ENCODE measurements around the gene SMIM7.

Gene SMIM7

GRCh38 chr19:16615808-16616207 lies 44.1 kb downstream of the SMIM7 start:
- Histone ChIP-seq H3K9me2 (replicated peaks; ENCODE audit: control insufficient read depth, low read length) (no peaks in the 10 kb centered on the region), H3F3A (ENCODE audit: control insufficient read depth, insufficient read depth) (no peaks in the 10 kb centered on the region), H3K4me2 (ENCODE audit: low read length) (no peak overlapping the region), H3K79me2 (ENCODE audit: control insufficient read depth, low read length) (peaks cover 100% of the 10 kb centered on the region), H3K27ac (ENCODE audit: low read depth, low read length) (no peak overlapping the region), H3K9me3 (ENCODE audit: control insufficient read depth, insufficient read depth, low read length) (no peaks in the 10 kb centered on the region), H3K4me3 (ENCODE audit: low read length) (no peak overlapping the region), H3K4me1 (ENCODE audit: control insufficient read depth, low read length) (peaks cover 80% of the 10 kb centered on the region), H3K27me3 (ENCODE audit: control insufficient read depth, low read length) (no peaks in the 10 kb centered on the region), H4K20me1 (ENCODE audit: control insufficient read depth, insufficient read depth, low read depth, low read length) (peaks cover 71% of the 10 kb centered on the region), H3K36me3 (ENCODE audit: control insufficient read depth, low read length) (peaks cover 26% of the 10 kb centered on the region)
- no peak for TF ChIP-seq CTCF (IDR thresholded peaks at IDR 0.05; ENCODE audit: low read depth, low read length, poor library complexity, severe bottlenecking)
- TF ChIP-seq EZH2phosphoT487 (IDR thresholded peaks at IDR 0.05; ENCODE audit: borderline replicate concordance, low read length): no peak

- TF ChIP-seq EZH2phosphoT487 (IDR thresholded peaks at IDR 0.05; ENCODE audit: borderline replicate concordance, low read length): no peak
- no peak for TF ChIP-seq CTCF (IDR thresholded peaks at IDR 0.05; ENCODE audit: low read depth, low read length, poor library complexity, severe bottlenecking)
- Histone ChIP-seq H4K20me1 (ENCODE audit: control insufficient read depth, insufficient read depth, low read depth, low read length) (peaks cover 63% of the 10 kb centered on the region), H3K4me3 (ENCODE audit: low read length) (no peak overlapping the region), H3K36me3 (ENCODE audit: control insufficient read depth, low read length) (peaks cover 18% of the 10 kb centered on the region), H3K9me3 (ENCODE audit: control insufficient read depth, insufficient read depth, low read length) (no peaks in the 10 kb centered on the region), H3K9me2 (replicated peaks; ENCODE audit: control insufficient read depth, low read length) (no peaks in the 10 kb centered on the region), H3K4me1 (ENCODE audit: control insufficient read depth, low read length) (peaks cover 72% of the 10 kb centered on the region), H3K79me2 (ENCODE audit: control insufficient read depth, low read length) (peaks cover 100% of the 10 kb centered on the region), H3K27me3 (ENCODE audit: control insufficient read depth, low read length) (no peaks in the 10 kb centered on the region), H3F3A (ENCODE audit: control insufficient read depth, insufficient read depth) (peaks cover 1% of the 10 kb centered on the region; the same call in 1 of the 2 replicates), H3K27ac (ENCODE audit: low read depth, low read length) (no peak overlapping the region), H3K4me2 (ENCODE audit: low read length) (no peak overlapping the region)
Observed at GRCh38 chr19:16614941-16615340, 45.0 kb downstream of the SMIM7 start.

- no peaks in the 10 kb centered on the region for H3K9me3 ChIP-seq (ENCODE audit: control insufficient read depth, insufficient read depth, low read length)
- peaks cover 100% of the 10 kb centered on the region for H3K79me2 ChIP-seq (ENCODE audit: control insufficient read depth, low read length)
- peaks cover 3% of the 10 kb centered on the region; the same call in 1 of the 2 replicates for H3F3A ChIP-seq (ENCODE audit: control insufficient read depth, insufficient read depth)
- H3K36me3 ChIP-seq (ENCODE audit: control insufficient read depth, low read length): peaks cover 12% of the 10 kb centered on the region
- no peak overlapping the region for H3K4me2 ChIP-seq (ENCODE audit: low read length)
- peaks cover 55% of the 10 kb centered on the region for H4K20me1 ChIP-seq (ENCODE audit: control insufficient read depth, insufficient read depth, low read depth, low read length)
- no peak for TF ChIP-seq EZH2phosphoT487 (IDR thresholded peaks at IDR 0.05; ENCODE audit: borderline replicate concordance, low read length)
- no peak for TF ChIP-seq CTCF (IDR thresholded peaks at IDR 0.05; ENCODE audit: low read depth, low read length, poor library complexity, severe bottlenecking)
- no peak overlapping the region for H3K27ac ChIP-seq (ENCODE audit: low read depth, low read length)
- H3K4me1 ChIP-seq (ENCODE audit: control insufficient read depth, low read length): peaks cover 69% of the 10 kb centered on the region
- H3K4me3 ChIP-seq (ENCODE audit: low read length): no peak overlapping the region
- no peaks in the 10 kb centered on the region for H3K9me2 ChIP-seq (replicated peaks; ENCODE audit: control insufficient read depth, low read length)
- H3K27me3 ChIP-seq (ENCODE audit: control insufficient read depth, low read length): no peaks in the 10 kb centered on the region
Observed at GRCh38 chr19:16613841-16614240, 46.1 kb downstream of the SMIM7 start.
